Fibroblast of lung (primary cell): ENCODE measurements around the gene PRDM13.

ENCODE experiments used
- CTCF ChIP-seq, 2 donors: IDR thresholded peaks in 1 of 2; conservative IDR thresholded peaks in 1 of 2; 1 replicate in 1 of 2; 2 replicates in 1 of 2; pipeline ENCODE4 v1.5.1; 2011 to 2012; ENCODE audit warnings: low read length in 2 of 2, control low read depth in 1 of 2, inconsistent platforms in 1 of 2, low read depth in 1 of 2, mild to moderate bottlenecking in 1 of 2
- EZH2 ChIP-seq: IDR thresholded peaks from 2 replicates; pipeline ENCODE4 v1.5.1; 2012; ENCODE audit warnings: low read length, control low read depth, mild to moderate bottlenecking; ENCODE audit errors: missing control alignments

- no peak for TF ChIP-seq CTCF (conservative IDR thresholded peaks at IDR 0.05 in 1 of 2, IDR thresholded peaks at IDR 0.05 in 1 of 2; ENCODE audit: low read depth in 1 of 2, low read length in 2 of 2)
- TF ChIP-seq EZH2 = no peak
These were observed 38.3 kb upstream of the PRDM13 start, which contains the start of gene CCNC for GRCh38 chr6:99568103-99568933.
